Stimulated activated CD4-positive, alpha-beta T cell treated with anti-CD3 and anti-CD28 coated beads, Interleukin-4, amount 100 ng/mL, for 48 hours (primary cell): ENCODE measurements around the gene ARSJ.
A peak's percentile ranks its signal among the peaks of the same experiment; 100 is the strongest.
"Not testable (repeated sequence)": the region's sequence is repeated elsewhere in the genome, so short reads cannot be mapped to it uniquely, and the experiment has no call there.

Source experiments
- DNase-seq, 2 donors: peaks; one replicate each; pipeline ENCODE4 v3.0.0-alpha.2; 2020; ENCODE audit warnings: low read depth in 2 of 2

ARSJ gene

GRCh38 chr4:113957956-113958355 is 21.5 kb downstream of the ARSJ start:
- DNase-seq, result no peak

- no peak for DNase-seq
These were observed 23.5 kb downstream of the ARSJ start for GRCh38 chr4:113955948-113956347.

- no peak for DNase-seq
These were observed 24.0 kb downstream of the ARSJ start for GRCh38 chr4:113955411-113955810.

GRCh38 chr4:113953888-113954287 is 25.6 kb downstream of the ARSJ start:
- no peak for DNase-seq

GRCh38 chr4:113952452-113953029 is 26.9 kb downstream of the ARSJ start:
- DNase-seq, result peak in 1 of 2 donors; percentile 7

GRCh38 chr4:113951263-113951662 is 28.2 kb downstream of the ARSJ start:
- no peak for DNase-seq

- no peak for DNase-seq
These were observed 29.2 kb downstream of the ARSJ start for GRCh38 chr4:113950207-113950606.

- DNase-seq, result no peak
These were observed 32.0 kb downstream of the ARSJ start for GRCh38 chr4:113947484-113947883.

GRCh38 chr4:113945906-113946305 is 33.5 kb downstream of the ARSJ start:
- DNase-seq, result no peak

- no peak for DNase-seq
These were observed 35.6 kb downstream of the ARSJ start for GRCh38 chr4:113943863-113944262.

GRCh38 chr4:113943085-113943484 is 36.4 kb downstream of the ARSJ start:
- DNase-seq, result no peak

- DNase-seq, result no peak
These were observed 37.6 kb downstream of the ARSJ start for GRCh38 chr4:113941836-113942235.

GRCh38 chr4:113940103-113940502 is 39.3 kb downstream of the ARSJ start:
- not testable (repeated sequence) for DNase-seq

- no peak for DNase-seq
These were observed 44.3 kb downstream of the ARSJ start for GRCh38 chr4:113935190-113935589.

GRCh38 chr4:113924706-113925105 is 54.7 kb downstream of the ARSJ start:
- not testable (repeated sequence) for DNase-seq

- no peak for DNase-seq
These were observed 58.2 kb downstream of the ARSJ start for GRCh38 chr4:113921089-113921794.

- DNase-seq, result no peak
These were observed 59.8 kb downstream of the ARSJ start for GRCh38 chr4:113919611-113920010.

GRCh38 chr4:113919145-113919544 is 60.3 kb downstream of the ARSJ start:
- DNase-seq, result no peak

GRCh38 chr4:113908829-113909228 is 70.6 kb downstream of the ARSJ start:
- no peak for DNase-seq

GRCh38 chr4:113907559-113907958 is 71.9 kb downstream of the ARSJ start:
- DNase-seq, result no peak

GRCh38 chr4:113905301-113905700 is 74.1 kb downstream of the ARSJ start:
- DNase-seq, result no peak

GRCh38 chr4:113904877-113905276 is 74.6 kb downstream of the ARSJ start:
- DNase-seq, result no peak

GRCh38 chr4:113901994-113902787 is 77.3 kb downstream of the ARSJ start:
- DNase-seq, result peak; percentile 38 to 42
